GM10248 (cell line): ENCODE data around the gene ORC1.

Experiments used
- CTCF ChIA-PET: fragments of 300-600 bp; sonication (Branson Sonifier 250); formaldehyde crosslinking; extraction: SDS; loops from one replicate; lab custom pipeline; 2021; ENCODE audit warnings: antibody characterized with exemption; lab: Yijun Ruan, JAX
- POLR2A ChIA-PET: fragments of 350-650 bp; sonication (Branson Sonifier 250); formaldehyde crosslinking; extraction: SDS; loops from one replicate; lab custom pipeline; 2020; ENCODE audit warnings: antibody characterized with exemption; lab: Yijun Ruan, JAX
- DNase-seq: peaks from one replicate; pipeline ENCODE4 v3.0.0; 2012; ENCODE audit errors: extremely low spot score
- TF ChIP-seq, protein P1 (sequence below): IDR thresholded peaks from 2 replicates; pipeline ENCODE4 v1.5.1; 2012; ENCODE audit warnings: mild to moderate bottlenecking, low read depth; ENCODE audit errors: extremely low read depth, missing control alignments, control extremely low read depth

ORC1 gene

GRCh38 chr1:52423055-52423454, 18.8 kb upstream of the ORC1 start:
- TF ChIP-seq, protein P1, sequence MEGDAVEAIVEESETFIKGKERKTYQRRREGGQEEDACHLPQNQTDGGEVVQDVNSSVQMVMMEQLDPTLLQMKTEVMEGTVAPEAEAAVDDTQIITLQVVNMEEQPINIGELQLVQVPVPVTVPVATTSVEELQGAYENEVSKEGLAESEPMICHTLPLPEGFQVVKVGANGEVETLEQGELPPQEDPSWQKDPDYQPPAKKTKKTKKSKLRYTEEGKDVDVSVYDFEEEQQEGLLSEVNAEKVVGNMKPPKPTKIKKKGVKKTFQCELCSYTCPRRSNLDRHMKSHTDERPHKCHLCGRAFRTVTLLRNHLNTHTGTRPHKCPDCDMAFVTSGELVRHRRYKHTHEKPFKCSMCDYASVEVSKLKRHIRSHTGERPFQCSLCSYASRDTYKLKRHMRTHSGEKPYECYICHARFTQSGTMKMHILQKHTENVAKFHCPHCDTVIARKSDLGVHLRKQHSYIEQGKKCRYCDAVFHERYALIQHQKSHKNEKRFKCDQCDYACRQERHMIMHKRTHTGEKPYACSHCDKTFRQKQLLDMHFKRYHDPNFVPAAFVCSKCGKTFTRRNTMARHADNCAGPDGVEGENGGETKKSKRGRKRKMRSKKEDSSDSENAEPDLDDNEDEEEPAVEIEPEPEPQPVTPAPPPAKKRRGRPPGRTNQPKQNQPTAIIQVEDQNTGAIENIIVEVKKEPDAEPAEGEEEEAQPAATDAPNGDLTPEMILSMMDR = no peak
- ChIA-PET POLR2A (no interaction called here), CTCF (no interaction called here)
- DNase-seq = no peak

DNA sequence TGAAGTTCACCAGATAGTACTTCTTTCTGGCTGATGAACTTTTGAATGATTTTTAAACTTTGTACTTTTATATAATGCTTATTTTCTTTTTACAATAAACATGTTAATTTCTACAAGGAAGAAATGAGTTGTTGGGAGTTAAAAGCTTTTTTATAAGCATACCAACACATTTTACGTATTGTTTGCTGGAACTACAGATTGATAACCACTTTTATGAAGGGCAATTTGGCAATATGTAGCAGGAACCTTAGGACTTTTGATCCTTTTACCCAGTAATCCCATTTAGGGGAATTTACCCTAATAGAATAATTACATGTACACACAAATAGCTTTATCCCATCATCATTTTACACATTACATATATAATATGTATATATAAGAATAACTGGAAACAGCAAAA, 16.5 kb upstream of the ORC1 start:
- DNase-seq = no peak
- ChIA-PET CTCF (no interaction called here), POLR2A (interaction anchor here (0.6 kb wide), 1 partner anchor 119 kb away, joined by 3 read pairs; no protein-coding TSS in a partner anchor)
- TF ChIP-seq, protein P1 = no peak

DNA sequence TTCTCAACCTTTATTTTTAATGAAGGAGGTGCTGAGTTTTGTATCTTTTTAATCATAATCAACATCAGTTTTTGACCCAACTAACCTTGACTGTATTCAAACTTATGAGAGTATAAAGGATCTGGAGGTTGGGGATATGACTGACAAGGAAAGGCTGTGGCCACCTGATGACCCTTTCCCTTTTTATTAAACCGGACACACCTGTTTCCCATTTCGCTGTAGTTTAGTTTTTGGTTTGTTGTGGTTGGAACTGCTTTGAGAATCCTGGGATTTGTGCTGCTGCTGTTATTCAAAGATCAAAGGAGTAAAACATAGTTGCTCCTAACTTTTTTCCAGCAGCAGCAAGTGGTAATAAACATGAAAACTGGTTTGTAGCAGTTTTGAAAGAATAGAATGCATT, 12.6 kb upstream of the ORC1 start:
- TF ChIP-seq, protein P1 = no peak
- POLR2A ChIA-PET = no interaction called here
- DNase-seq = no peak
- CTCF ChIA-PET = interaction anchor here (1.4 to 3.4 kb wide), 3 partner anchors 12 to 15 kb away, joined by 4 to 19 read pairs (median 7); partner anchors contain the start of genes ORC1 and PRPF38A

- TF ChIP-seq, protein P1 = no peak
- no peak for DNase-seq
- ChIA-PET CTCF (interaction anchor here (3.4 kb wide), 1 partner anchor 10 kb away, joined by 19 read pairs; the partner anchor contains the start of genes ORC1 and PRPF38A), POLR2A (interaction anchor here (1.4 kb wide), 1 partner anchor 10 kb away, joined by 3 read pairs; the partner anchor contains the start of genes ORC1 and PRPF38A)
Measured at GRCh38 chr1:52414942-52415341, 10.7 kb upstream of the ORC1 start.

DNA sequence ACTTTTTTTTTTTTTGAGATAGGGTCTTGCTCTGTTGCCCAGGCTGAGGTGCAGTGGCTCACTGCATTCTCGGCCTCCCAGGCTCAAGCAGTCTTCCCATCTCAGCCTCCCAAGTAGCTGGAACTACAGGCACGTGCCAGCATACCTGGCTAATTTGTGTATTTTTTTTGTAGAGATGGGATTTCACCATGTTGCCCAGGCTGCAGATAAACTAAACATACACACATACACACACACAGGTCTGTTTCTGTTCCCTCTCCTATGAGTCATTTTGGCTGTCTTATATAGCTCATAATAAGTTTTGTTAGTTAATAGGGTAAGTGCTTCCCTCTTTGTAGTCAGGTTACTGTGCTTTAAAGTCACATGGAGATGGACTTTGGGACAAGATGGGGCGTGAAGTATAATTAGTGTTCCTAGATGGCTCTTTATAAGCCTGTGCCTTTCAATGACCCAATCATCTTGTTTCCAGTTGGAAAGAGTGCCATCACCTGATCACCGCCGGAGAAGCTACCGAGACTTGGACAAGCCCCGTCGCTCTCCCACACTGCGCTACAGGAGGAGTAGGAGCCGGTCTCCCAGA, 9.3 kb upstream of the ORC1 start:
- ChIA-PET CTCF (interaction anchor here (1.5 to 3.4 kb wide), 2 partner anchors 9 to 18 kb away, joined by 4 to 19 read pairs; partner anchors contain the start of genes ORC1 and PRPF38A), POLR2A (interaction anchor here (1.8 kb wide), 1 partner anchor 9 kb away, joined by 7 read pairs; the partner anchor contains the start of genes ORC1 and PRPF38A)
- TF ChIP-seq, protein P1 = no peak
- DNase-seq = no peak

GRCh38 chr1:52404975-52405338, 734 bp upstream of the ORC1 start:
- POLR2A ChIA-PET = interaction anchor here (0.6 to 1.2 kb wide), 4 partner anchors 8 to 148 kb away, joined by 3 to 7 read pairs (median 3); partner anchors contain the start of gene TUT4
- DNase-seq = no peak
- TF ChIP-seq, protein P1 = no peak
- CTCF ChIA-PET = interaction anchor here (1.0 to 3.9 kb wide), 10 partner anchors 10 to 517 kb away, joined by 3 to 20 read pairs (median 4); partner anchors contain the start of gene ECHDC2
